Posterior cingulate gyrus (tissue), 11 donors: Measurements from ENCODE around the gene FKBP11.

Experiments used
- DNase-seq, 10 donors: peaks; one replicate each; pipeline versions ENCODE4 v3.0.0 to v3.0.0-alpha.2; 2020 to 2021; ENCODE audit warnings: mixed read lengths in 3 of 10
- intact Hi-C: fragments of 100-400 bp; cut with DNase I; formaldehyde crosslinking; loops from one replicate; pipeline ENCODE4 v1.15.1; 2023

The FKBP11 gene

DNA sequence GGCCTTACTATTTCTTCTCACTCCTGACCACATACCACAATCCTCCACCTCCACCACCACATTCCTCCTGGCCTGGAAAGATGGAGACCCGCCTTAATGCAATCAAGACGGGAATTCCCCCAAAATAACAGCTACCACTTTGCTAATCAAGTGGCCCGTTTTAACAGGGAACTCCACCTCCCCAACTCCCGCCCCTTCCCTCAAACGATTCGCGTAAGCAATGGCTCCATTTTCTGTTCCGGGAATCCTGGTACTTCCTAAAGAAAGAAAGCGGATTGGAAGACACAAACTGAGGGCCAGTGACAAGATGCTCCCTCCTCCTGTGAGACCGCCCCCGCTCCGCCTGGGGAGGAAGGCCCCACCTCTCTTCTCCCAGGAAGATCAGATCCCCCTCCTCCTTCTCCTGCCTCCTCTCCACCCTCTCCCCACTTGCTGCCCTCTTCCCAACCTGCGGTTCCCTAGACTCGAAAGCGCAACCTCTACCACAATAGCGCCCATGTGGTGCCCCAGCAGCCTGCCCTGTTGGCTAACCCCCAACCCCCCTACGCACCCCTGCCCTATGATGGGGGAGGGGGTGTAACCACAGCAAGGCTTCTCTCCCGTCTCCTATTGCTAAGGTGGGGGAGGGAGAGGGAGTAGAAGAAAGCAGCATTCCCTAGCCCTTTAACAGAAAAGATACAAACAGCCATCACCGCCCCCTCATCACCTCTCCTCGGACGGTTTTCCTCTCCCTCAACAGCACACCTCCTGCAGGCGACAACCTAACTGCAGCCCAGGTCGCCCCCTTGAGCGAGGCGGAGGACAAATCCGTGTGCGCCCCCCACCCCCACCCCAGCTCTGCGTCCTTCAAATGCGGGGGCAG is 31.2 kb upstream of the FKBP11 start:
- peak in 9 of 10 donors; percentile 47 to 97 (median 79) for DNase-seq
- intact Hi-C loops = no loop called here

DNA sequence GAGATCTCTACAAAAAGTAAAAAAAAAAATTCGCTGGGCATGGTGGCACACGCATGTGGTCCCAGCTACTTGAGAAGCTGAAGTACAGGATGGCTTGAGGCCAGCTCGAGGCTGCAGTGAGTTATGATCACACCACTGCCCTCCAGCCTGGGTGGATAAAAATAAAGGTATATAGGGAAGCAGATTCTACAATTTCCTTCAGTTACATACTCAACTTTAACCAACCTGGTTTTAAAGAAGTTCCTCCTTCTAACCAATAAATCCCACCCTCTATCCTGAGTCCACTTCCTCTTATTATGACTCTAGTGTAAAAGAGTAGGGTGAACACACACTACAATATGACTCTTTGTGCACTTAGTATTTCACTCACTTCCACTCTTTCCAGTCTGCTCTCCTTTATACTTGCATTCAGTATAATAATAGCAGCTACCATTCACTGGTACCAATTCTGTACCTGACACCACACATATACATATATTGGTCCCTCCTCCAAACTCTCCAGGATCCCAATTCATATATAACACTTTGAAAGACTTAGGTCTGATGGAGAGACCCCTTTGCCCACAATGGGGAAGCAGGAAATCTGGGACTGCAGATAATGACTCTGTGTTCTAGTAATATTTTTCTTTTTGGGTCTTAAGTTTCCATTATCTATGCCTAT is 29.7 kb upstream of the FKBP11 start:
- intact Hi-C loops = no loop called here
- no peak for DNase-seq

- no peak for DNase-seq
- intact Hi-C loops = no loop called here
Measured at GRCh38 chr12:48954061-48954460, 28.8 kb upstream of the FKBP11 start.

- intact Hi-C loops = no loop called here
- DNase-seq = no peak
Measured at GRCh38 chr12:48952691-48953090, 27.4 kb upstream of the FKBP11 start.

DNA sequence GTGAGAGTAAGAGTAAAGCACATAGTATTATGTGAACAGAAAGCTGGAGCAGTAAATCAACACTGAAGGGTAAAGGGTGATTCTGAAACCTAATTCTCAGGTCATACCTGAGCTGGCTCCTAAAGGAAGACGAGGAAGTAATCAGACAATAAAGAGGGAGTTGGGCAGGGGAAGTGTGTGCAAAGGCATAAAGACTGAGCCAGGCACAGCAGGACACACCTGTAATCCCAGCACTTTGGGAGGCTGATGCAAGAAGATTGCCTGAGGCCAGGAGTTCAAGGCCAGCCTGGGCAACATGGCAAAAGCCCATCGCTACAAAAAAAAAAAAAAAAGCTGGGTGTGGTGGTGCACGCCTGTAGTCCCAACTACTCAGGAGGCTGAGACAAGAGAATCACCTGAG is 22.4 kb upstream of the FKBP11 start:
- intact Hi-C loops = no loop called here
- no peak for DNase-seq

DNA sequence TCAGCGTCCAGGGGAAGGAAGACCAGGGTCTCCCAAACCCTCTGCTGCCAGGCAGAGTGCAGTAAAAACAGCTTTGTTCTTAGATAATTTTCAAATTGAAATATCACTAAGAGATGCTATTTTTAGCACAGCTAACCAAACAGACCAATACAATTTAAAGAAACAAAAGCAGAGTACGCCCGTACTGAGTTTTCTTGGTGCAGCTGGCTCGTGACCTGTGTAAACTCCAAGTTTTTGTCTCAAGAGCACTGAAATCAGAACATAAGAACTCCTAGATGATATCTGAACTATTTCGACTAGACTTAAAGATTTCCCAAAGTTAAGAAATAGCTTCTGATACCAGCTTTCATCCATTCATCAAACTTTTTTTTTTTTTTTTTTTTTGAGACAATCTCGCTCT is 21.7 kb upstream of the FKBP11 start:
- no peak for DNase-seq
- intact Hi-C loops = no loop called here

GRCh38 chr12:48946205-48946604 is 20.9 kb upstream of the FKBP11 start:
- no peak for DNase-seq
- intact Hi-C loops = no loop called here

- intact Hi-C loops = no loop called here
- DNase-seq = no peak
Measured at GRCh38 chr12:48943221-48943620, 17.9 kb upstream of the FKBP11 start.

GRCh38 chr12:48940181-48940580 is 14.9 kb upstream of the FKBP11 start:
- intact Hi-C loops = no loop called here
- DNase-seq = no peak

GRCh38 chr12:48938805-48939204 is 13.5 kb upstream of the FKBP11 start:
- DNase-seq = peak in 1 of 10 donors; percentile 46
- intact Hi-C loops = no loop called here

DNA sequence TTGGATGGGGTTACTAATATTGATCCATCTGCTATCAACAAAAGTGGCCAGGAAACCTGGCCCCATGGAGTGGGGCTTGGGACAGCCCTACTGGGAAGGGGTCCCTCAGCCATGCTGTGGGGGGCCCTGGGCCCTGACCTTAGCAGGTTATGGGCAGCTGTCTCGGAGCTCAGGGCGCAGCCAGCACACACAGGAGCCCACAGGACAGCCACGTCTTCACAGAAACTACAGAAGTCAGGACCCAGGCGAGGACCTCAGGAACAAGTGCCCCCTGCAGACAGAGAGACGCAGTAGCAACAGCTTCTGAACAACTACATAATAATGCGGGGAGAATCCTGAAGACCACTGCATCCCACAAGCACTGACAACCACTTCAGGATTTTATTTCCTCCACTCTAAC is 11.9 kb upstream of the FKBP11 start:
- no peak for DNase-seq
- intact Hi-C loops = loop anchor here (2.0 kb wide), 1 partner anchor 84 kb away; the partner anchor contains the start of gene DDX23

GRCh38 chr12:48936379-48936979 is 11.2 kb upstream of the FKBP11 start:
- peak; percentile 40 to 95 (median 78) for DNase-seq
- intact Hi-C loops = loop anchor here (2.0 kb wide), 1 partner anchor 84 kb away; the partner anchor contains the start of gene DDX23

- no peak for DNase-seq
- intact Hi-C loops = no loop called here
Measured at GRCh38 chr12:48934312-48934706, 9.0 kb upstream of the FKBP11 start.

GRCh38 chr12:48933664-48934311 is 8.5 kb upstream of the FKBP11 start:
- DNase-seq = no peak

DNA sequence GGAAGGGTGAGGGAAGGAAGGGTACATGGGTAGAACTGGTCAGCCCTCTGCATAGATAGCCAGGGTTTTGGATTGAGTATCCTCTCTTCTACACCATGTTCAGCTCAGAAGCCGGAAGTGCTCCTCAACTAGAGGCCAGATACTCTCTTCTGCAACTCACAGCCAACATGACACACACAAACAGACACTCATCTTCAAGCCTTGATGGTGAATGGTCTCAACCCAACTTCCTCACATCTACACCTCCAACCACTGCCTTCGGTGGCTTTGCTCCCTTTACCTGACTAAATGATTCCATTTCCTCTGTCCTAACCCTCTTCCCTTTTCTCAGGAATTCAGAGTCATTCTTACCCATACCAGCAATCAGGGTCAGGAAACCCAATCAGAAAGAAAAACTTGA is 7.6 kb upstream of the FKBP11 start:
- intact Hi-C loops = no loop called here
- no peak for DNase-seq

More at GRCh38 chr12:48933664-48934311, 8.5 kb upstream of the FKBP11 start:
- intact Hi-C loops = no loop called here

GRCh38 chr12:48930475-48930874 is 5.2 kb upstream of the FKBP11 start:
- intact Hi-C loops = no loop called here
- DNase-seq = no peak

- intact Hi-C loops = no loop called here
- DNase-seq = no peak
Measured at GRCh38 chr12:48929551-48929950, 4.3 kb upstream of the FKBP11 start.

DNA sequence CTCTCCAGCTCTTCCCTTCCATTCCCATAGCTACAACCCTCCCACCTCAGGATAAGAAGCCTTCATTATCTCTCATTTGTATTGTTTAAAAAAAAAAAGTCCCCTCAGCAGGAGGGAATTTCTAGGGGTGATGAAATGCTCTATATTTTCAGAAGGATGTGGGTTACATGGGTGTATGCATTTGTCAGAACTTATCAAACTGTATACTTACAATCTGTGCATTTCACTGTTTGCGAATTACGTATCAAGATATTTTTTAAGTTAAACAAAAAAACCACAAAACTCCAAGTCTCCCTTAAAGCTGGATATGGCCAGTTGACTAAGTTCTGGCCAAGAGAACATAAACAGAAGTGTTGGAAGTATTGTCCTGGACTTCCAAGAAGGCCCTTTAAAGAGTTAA is 2.0 kb upstream of the FKBP11 start:
- DNase-seq = no peak
- intact Hi-C loops = no loop called here

DNA sequence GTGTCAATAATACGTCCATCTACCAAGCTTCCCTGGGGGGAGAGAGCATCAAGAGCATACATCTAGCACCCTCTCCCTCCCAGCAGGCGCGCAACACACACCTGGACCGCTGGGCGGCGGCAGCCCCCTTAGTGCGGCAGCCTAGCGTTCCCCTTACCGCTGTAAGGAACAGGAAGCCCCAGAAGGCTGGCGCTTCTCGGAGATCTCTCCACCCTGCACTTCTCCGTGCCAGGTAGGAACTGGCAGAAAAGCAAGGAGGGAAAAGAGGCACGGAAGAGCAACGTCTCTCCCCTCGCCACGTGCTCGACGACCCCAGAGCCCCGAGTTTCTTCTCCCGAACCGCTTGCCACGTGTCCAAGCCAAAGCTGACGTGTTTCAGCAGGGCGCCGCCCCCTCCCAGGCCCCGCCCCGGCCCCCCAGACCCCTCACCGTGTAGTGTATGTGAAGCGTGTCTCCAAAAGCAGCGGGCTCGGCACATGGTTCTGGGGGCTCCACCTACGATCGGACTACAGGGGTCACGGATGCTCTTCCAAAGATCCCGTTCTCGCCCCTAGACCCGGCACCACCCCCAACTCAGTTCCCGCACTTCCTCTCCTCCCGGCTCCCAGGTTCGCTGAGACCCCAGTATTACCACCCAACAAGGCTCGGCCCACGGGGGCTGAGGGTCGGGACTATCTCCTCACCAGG is 532 bp downstream of the FKBP11 start:
- intact Hi-C loops = no loop called here
- DNase-seq = peak in 5 of 10 donors; percentile 26 to 87 (median 40)

- intact Hi-C loops = no loop called here
- DNase-seq = no peak
Measured at GRCh38 chr12:48923117-48923516, 2.2 kb downstream of the FKBP11 start.
